Muscle layer of colon (tissue), 2 donors: ENCODE data around the gene P4HB.

ENCODE experiments used
- H3K27ac ChIP-seq: one replicate; pipeline ENCODE4 v1.7.0; 2013; ENCODE audit warnings: low read depth, mild to moderate bottlenecking, low read length, moderate library complexity
- H3K27me3 ChIP-seq, 2 donors: one replicate each; pipeline ENCODE4 v1.7.0; 2013; ENCODE audit warnings: low read length in 2 of 2, mild to moderate bottlenecking in 2 of 2; ENCODE audit not compliant: insufficient read depth in 2 of 2, control insufficient read depth in 1 of 2
- H3K36me3 ChIP-seq: one replicate; pipeline ENCODE4 v1.7.0; 2013; ENCODE audit warnings: mild to moderate bottlenecking, low read length; ENCODE audit not compliant: insufficient read depth
- H3K4me1 ChIP-seq: one replicate; pipeline ENCODE4 v1.7.0; 2013; ENCODE audit warnings: mild to moderate bottlenecking, low read length; ENCODE audit not compliant: insufficient read depth
- H3K4me3 ChIP-seq, 2 donors: one replicate each; pipeline ENCODE4 v1.7.0; 2013; ENCODE audit warnings: low read length in 2 of 2, low read depth in 1 of 2, mild to moderate bottlenecking in 1 of 2, moderate library complexity in 1 of 2
- H3K9ac ChIP-seq: one replicate; pipeline ENCODE4 v1.7.0; 2013; ENCODE audit warnings: low read length
- H3K9me3 ChIP-seq: one replicate; pipeline ENCODE4 v1.7.0; 2013; ENCODE audit warnings: mild to moderate bottlenecking, low read length
- donor health status: abdominal sarcoma.
- donor health status: Adenocarcinoma of cecum.

P4HB gene

DNA sequence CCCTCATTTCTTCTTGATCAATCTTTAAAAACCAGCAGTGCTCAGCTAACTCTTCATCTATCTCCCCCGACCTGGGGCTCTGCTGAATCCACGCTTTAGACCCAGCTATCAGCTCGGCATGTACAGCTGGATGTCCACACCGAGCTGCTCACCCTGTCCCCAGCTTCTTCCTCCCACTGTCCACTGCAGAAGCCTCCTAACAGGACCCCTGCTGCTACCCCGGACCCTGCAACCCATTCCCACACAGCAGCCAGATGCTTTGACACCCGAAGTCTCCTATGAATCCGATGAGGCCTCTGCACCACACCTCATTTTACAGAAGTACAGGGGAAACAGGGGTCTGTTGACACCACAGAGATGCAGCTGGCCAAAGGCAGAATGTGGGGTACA, 42.6 kb downstream of the P4HB start:
- no peak overlapping the region for H3K4me3 ChIP-seq
- H3K27ac ChIP-seq, result no peak overlapping the region
- H3K27me3 ChIP-seq, result peaks cover 0 to 19% of the 10 kb centered on the region in 2 donors

GRCh38 chr17:81815646-81815986, 44.7 kb downstream of the P4HB start:
- Histone ChIP-seq H3K9me3 (no peaks in the 10 kb centered on the region), H3K27ac (no peak overlapping the region), H3K36me3 (no peaks in the 10 kb centered on the region), H3K4me3 (no peak overlapping the region), H3K4me1 (no peaks in the 10 kb centered on the region), H3K9ac (no peak overlapping the region), H3K27me3 (peaks cover 0 to 37% of the 10 kb centered on the region in 2 donors)

More for the DNA sequence above, 42.6 kb downstream of the P4HB start:
- no peak overlapping the region for H3K9ac ChIP-seq
- peaks cover 13% of the 10 kb centered on the region for H3K4me1 ChIP-seq
- no peaks in the 10 kb centered on the region for H3K36me3 ChIP-seq
- no peaks in the 10 kb centered on the region for H3K9me3 ChIP-seq

DNA sequence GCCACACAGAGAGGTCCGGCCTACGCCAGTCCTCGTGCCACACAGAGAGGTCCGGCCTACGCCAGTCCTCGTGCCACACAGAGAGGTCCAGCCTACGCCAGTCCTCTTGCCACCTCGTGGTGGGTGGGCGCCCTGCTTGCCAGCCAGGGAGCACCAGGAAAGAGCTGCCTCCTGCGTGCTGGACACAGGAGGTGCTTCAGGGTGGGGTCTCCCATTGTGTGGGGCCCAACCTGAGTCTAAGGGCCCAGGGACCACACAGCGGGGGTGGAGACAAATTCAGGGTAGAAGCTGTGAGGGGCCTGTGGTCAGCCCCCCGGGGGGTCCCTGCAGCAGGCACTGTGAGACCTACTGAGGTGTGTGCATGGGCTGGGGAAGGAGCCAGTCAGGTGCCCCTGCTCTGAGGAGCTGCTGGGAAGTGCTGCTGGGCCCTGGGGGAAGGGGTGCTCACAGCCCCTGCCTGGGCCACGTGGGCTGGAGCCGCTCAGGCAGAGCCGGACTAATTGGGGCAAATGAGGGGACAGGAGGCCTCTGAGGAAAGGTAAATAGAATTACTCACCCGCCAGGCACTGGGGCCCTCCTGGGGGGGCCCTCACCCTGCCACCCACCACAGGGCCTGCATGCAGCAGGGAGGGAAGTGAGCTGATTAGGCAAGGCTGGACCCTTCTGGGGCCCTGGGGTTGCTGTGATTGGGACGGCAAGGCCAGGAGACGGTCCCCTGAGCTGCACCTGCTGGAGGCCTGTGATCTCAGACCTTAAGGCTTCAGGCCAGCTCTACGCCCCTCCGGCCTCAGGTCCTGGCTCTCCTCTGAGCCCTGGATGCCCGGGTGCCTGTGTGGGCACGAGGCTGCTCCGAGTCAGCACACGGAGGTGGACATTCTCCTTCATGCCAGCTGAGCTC, 45.3 kb downstream of the P4HB start:
- Histone ChIP-seq H3K36me3 (no peaks in the 10 kb centered on the region), H3K4me3 (no peak overlapping the region), H3K9ac (no peak overlapping the region), H3K4me1 (no peaks in the 10 kb centered on the region), H3K9me3 (no peaks in the 10 kb centered on the region), H3K27ac (no peak overlapping the region), H3K27me3 (peaks cover 0 to 41% of the 10 kb centered on the region in 2 donors)

DNA sequence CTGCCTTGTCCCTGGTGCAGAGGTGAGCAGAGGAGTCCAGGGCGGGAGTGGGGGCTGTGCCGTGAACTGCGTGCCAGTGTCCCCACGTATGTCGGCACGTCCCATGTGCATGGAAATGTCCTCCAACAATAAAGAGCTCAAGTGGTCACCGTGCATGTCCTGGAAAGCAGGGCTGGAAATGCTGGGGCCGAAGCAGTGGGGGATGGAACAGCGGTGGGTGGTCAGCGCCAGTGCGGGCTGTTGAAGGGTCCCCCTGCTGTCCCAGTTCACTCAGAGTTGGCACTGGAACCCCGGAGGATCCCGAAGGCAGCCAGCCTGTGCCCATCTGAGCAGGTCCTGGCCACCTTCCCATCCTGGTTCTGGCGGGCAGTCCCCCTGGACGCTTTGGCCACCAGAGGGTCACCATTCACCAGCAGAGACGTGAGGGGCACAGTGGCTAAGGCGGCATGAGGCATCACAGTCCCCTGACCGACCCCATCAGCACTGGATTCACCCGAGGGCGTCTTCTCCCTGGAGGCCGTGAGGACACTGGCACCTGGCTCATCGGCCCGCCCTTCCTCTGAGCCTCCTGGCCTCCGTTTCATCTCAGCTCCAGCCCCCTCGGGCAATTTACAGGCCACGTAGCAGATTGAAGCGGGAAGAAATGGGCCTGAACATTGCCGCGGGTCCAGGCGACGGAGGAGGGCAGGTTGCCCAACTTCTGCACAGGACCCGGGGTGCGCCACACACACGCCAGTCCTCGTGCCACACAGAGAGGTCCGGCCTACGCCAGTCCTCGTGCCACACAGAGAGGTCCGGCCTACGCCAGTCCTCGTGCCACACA, 46.3 kb downstream of the P4HB start:
- H3K27ac ChIP-seq, result no peak overlapping the region

GRCh38 chr17:81813371-81813684, 47.0 kb downstream of the P4HB start:
- Histone ChIP-seq H3K27ac (no peak overlapping the region), H3K9me3 (no peaks in the 10 kb centered on the region), H3K27me3 (peaks cover 0 to 42% of the 10 kb centered on the region in 2 donors), H3K4me3 (no peak overlapping the region), H3K4me1 (no peaks in the 10 kb centered on the region), H3K36me3 (no peaks in the 10 kb centered on the region), H3K9ac (no peak overlapping the region)

More for the DNA sequence above, 46.3 kb downstream of the P4HB start:
- Histone ChIP-seq H3K4me3 (no peak overlapping the region), H3K27me3 (peaks cover 0 to 42% of the 10 kb centered on the region in 2 donors), H3K4me1 (no peaks in the 10 kb centered on the region), H3K36me3 (no peaks in the 10 kb centered on the region), H3K9me3 (no peaks in the 10 kb centered on the region), H3K9ac (no peak overlapping the region)

DNA sequence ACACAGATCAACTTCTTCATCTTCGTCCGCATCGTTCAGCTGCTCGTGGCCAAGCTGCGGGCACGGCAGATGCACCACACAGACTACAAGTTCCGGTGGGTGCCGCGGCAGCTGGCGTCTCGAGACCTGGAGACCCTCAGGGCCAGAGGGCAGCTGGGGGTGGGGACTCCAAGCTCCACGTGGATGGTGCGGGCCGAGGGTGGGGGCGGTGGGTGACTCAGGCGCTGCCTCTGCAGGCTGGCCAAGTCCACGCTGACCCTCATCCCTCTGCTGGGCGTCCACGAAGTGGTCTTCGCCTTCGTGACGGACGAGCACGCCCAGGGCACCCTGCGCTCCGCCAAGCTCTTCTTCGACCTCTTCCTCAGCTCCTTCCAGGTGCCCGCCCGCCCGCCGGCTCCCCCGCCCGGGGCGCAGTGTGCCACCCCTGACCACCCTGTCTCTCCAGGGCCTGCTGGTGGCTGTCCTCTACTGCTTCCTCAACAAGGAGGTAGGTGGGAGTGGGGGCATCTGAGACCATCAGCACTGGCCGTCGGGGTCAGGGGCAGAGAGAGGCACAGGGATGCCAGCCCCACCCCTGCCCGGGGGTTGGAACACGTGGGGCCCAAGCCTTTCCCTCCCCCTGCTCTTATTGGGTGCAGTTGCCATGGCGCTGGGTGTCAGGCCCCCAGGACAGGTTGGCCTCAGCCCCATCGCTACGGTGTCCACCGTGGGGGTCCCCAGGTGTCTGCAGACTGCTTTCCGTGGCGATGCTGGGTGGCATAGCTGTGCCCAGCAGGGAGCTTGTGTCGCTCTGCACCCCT, 47.6 kb downstream of the P4HB start:
- H3K4me3 ChIP-seq, result no peak overlapping the region
- H3K36me3 ChIP-seq, result no peaks in the 10 kb centered on the region
- no peak overlapping the region for H3K9ac ChIP-seq
- H3K27me3 ChIP-seq, result peaks cover 0 to 42% of the 10 kb centered on the region in 2 donors
- H3K9me3 ChIP-seq, result no peaks in the 10 kb centered on the region
- H3K27ac ChIP-seq, result no peak overlapping the region
- H3K4me1 ChIP-seq, result no peaks in the 10 kb centered on the region

DNA sequence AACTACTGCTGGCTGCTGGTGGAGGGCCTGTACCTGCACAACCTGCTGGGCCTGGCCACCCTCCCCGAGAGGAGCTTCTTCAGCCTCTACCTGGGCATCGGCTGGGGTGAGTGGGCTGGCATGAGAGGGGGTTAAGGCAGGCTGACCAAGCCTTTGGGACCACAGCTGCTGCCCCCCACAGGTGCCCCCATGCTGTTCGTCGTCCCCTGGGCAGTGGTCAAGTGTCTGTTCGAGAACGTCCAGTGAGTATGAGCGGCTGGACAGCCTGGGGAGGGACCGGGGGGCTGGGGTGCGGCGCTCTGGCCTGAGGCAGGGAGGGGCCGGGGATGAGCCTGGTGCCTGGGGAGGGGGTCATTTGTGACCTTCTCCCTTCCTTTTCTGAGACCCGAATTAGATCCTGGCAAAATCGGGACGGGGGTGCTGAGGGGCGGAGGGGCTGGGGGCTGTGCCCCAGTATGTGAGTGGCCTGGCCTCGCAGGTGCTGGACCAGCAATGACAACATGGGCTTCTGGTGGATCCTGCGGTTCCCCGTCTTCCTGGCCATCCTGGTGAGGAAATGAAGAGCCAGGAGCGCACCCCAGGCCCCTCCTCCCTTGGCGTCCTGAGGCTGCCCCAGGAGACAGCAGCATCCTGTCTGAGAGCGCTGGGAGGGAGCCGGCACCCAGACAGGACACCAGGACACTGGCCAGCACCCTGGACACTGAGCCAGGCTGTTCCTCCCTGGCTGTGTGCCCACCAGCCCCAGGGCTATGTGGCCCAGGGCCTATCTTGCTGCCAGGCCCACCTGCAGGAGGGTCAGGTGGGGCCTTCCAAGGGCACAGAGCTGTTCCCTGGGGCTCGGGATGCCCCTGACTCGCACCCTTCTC, 48.4 kb downstream of the P4HB start:
- Histone ChIP-seq H3K4me3 (no peak overlapping the region), H3K4me1 (no peaks in the 10 kb centered on the region), H3K9ac (no peak overlapping the region), H3K27me3 (peaks cover 0 to 50% of the 10 kb centered on the region in 2 donors), H3K36me3 (no peaks in the 10 kb centered on the region), H3K9me3 (no peaks in the 10 kb centered on the region), H3K27ac (no peak overlapping the region)

- H3K4me1 ChIP-seq, result no peaks in the 10 kb centered on the region
- H3K9ac ChIP-seq, result no peak overlapping the region
- H3K4me3 ChIP-seq, result no peak overlapping the region
- H3K9me3 ChIP-seq, result no peaks in the 10 kb centered on the region
- H3K27me3 ChIP-seq, result peaks cover 0 to 58% of the 10 kb centered on the region in 2 donors
- H3K27ac ChIP-seq, result no peak overlapping the region
- no peaks in the 10 kb centered on the region for H3K36me3 ChIP-seq
These were observed 49.2 kb downstream of the P4HB start for GRCh38 chr17:81810892-81811704.

DNA sequence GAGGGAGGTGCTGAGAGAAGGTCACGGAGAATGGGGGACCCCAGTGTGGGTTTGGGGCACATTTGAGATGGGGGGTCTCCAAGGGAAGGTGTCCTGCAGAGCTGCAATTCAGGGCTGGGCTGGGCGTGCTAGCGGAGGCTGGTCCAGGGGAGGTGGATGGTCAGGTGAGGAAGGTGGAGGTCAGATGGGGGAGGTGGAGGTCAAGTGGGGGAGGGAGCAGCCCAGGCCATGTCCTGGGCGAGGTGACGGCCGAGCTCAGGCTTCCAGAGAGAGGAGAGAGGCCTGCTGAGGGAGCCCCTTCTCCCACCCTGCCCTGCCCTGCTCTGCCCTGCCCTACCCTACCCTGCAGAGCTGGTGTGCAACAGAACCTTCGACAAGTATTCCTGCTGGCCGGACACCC, 49.9 kb downstream of the P4HB start:
- H3K4me3 ChIP-seq, result no peak overlapping the region
- no peak overlapping the region for H3K27ac ChIP-seq
- H3K9me3 ChIP-seq, result no peaks in the 10 kb centered on the region
- H3K27me3 ChIP-seq, result peaks cover 5 to 64% of the 10 kb centered on the region in 2 donors
- H3K36me3 ChIP-seq, result no peaks in the 10 kb centered on the region
- H3K4me1 ChIP-seq, result no peaks in the 10 kb centered on the region
- no peak overlapping the region for H3K9ac ChIP-seq

DNA sequence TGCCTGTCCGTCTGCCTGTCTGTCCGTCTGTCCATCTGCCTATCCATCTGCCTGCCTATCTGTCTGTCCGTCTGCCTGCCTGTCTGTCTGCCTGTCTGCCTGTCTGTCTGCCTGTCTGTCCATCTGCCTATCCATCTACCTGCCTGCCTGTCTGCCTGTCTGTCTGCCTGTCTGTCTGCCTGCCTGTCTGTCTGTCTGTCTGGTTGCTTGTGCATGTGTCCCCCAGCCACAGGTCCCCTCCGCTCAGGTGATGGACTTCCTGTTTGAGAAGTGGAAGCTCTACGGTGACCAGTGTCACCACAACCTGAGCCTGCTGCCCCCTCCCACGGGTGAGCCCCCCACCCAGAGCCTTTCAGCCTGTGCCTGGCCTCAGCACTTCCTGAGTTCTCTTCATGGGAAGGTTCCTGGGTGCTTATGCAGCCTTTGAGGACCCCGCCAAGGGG, 50.8 kb downstream of the P4HB start:
- Histone ChIP-seq H3K36me3 (no peaks in the 10 kb centered on the region), H3K9me3 (no peaks in the 10 kb centered on the region), H3K4me3 (no peak overlapping the region), H3K27ac (no peak overlapping the region), H3K27me3 (peaks cover 5 to 67% of the 10 kb centered on the region in 2 donors), H3K4me1 (no peaks in the 10 kb centered on the region), H3K9ac (no peak overlapping the region)
